Activated CD4-positive, CD25-positive, alpha-beta regulatory T cell treated with anti-CD3 and anti-CD28 coated beads, Interleukin-2, amount 50 U/mL, for 24 hours (primary cell): ENCODE measurements around the gene GCC2.
"Not testable (repeated sequence)": the region's sequence is repeated elsewhere in the genome, so short reads cannot be mapped to it uniquely, and the experiment has no call there.

Experiments used
- ATAC-seq, 2 donors: fragments of 150-1000 bp; cut with Tn5 transposase; one replicate each; pipeline ENCODE4 v1.10.0; 2021; ENCODE audit warnings: mild to moderate bottlenecking in 1 of 2, moderate library complexity in 1 of 2

The GCC2 gene

GRCh38 chr2:108524688-108525087 is 75.7 kb downstream of the GCC2 start:
- ATAC-seq = not testable (repeated sequence)

GRCh38 chr2:108525258-108525657 is 76.3 kb downstream of the GCC2 start:
- ATAC-seq = not testable (repeated sequence)

GRCh38 chr2:108531674-108532055 is 82.7 kb downstream of the GCC2 start:
- ATAC-seq = no peak

- peak; percentile 90 to 93 for ATAC-seq
Observed at GRCh38 chr2:108533832-108534583, 85.0 kb downstream of the GCC2 start, which contains the start of gene LIMS1. Gene LIMS1, plus strand, starts transcription at chr2:108534470. Its CDS starts 93 bp downstream, at chr2:108534563.

- ATAC-seq = peak; percentile 16 to 34
Observed at GRCh38 chr2:108534584-108535356, 85.8 kb downstream of the GCC2 start.

- ATAC-seq = no peak
Observed at GRCh38 chr2:108535357-108535631, 86.3 kb downstream of the GCC2 start.

GRCh38 chr2:108536133-108536780 is 87.3 kb downstream of the GCC2 start:
- no peak for ATAC-seq

- no peak for ATAC-seq
Observed at GRCh38 chr2:108536911-108537310, 87.9 kb downstream of the GCC2 start.

GRCh38 chr2:108538000-108538625 is 89.1 kb downstream of the GCC2 start:
- no peak for ATAC-seq

GRCh38 chr2:108541451-108541850 is 92.4 kb downstream of the GCC2 start:
- ATAC-seq = no peak

- ATAC-seq = no peak
Observed at GRCh38 chr2:108542071-108542470, 93.1 kb downstream of the GCC2 start.

- ATAC-seq = no peak
Observed at GRCh38 chr2:108547606-108548005, 98.6 kb downstream of the GCC2 start.

- ATAC-seq = no peak
Observed at GRCh38 chr2:108548208-108549003, 99.4 kb downstream of the GCC2 start.

- ATAC-seq = no peak
Observed at GRCh38 chr2:108552566-108552965, 103.6 kb downstream of the GCC2 start.

GRCh38 chr2:108553209-108553919 is 104.4 kb downstream of the GCC2 start:
- no peak for ATAC-seq

- no peak for ATAC-seq
Observed at GRCh38 chr2:108554528-108554927, 105.5 kb downstream of the GCC2 start.

GRCh38 chr2:108555572-108555971 is 106.6 kb downstream of the GCC2 start:
- ATAC-seq = no peak

- ATAC-seq = not testable (repeated sequence)
Observed at GRCh38 chr2:108556581-108556980, 107.6 kb downstream of the GCC2 start.
